BE2C (cell line): ENCODE data around the gene ADCY4.

ENCODE experiments used
- DNase-seq: peaks from one replicate; pipeline ENCODE4 v3.0.0-alpha.2; 2020
- H3K27me3 ChIP-seq: fragments of 250-450 bp; sonication (Bioruptor Pico); 2 replicates; pipeline ENCODE4 v1.5.1; 2020; ENCODE audit warnings: mild to moderate bottlenecking
- H3K36me3 ChIP-seq: fragments of 250-450 bp; sonication (Bioruptor Pico); 2 replicates; pipeline ENCODE4 v1.5.1; 2020; ENCODE audit warnings: mild to moderate bottlenecking
- H3K4me1 ChIP-seq: fragments of 250-450 bp; sonication (Bioruptor Pico); 2 replicates; pipeline ENCODE4 v1.5.1; 2020
- H3K4me3 ChIP-seq: 2 replicates; pipeline ENCODE4 v1.5.1; 2011; ENCODE audit warnings: low read depth, low read length
- H3K9me3 ChIP-seq: fragments of 250-450 bp; sonication (Bioruptor Pico); 2 replicates; pipeline ENCODE4 v1.5.1; 2020
- CTCF ChIP-seq: IDR thresholded peaks from 2 replicates; pipeline ENCODE4 v1.5.1; 2012; ENCODE audit warnings: mild to moderate bottlenecking, low read depth, low read length

Gene ADCY4

GRCh38 chr14:24368212-24368561 is 33.3 kb upstream of the ADCY4 start:
- no peak for DNase-seq
- Histone ChIP-seq H3K36me3 (peaks cover 2% of the 10 kb centered on the region; the same call in 1 of the 2 replicates), H3K4me3 (peak overlapping the region; percentile 85), H3K9me3 (no peaks in the 10 kb centered on the region), H3K4me1 (peaks cover 20% of the 10 kb centered on the region), H3K27me3 (no peaks in the 10 kb centered on the region)
- no peak for TF ChIP-seq CTCF

- peak; percentile 89 for DNase-seq
- Histone ChIP-seq H3K4me3 (peak within 1 kb of the TSS; percentile 85), H3K27me3 (no peaks in the 10 kb centered on the region), H3K4me1 (peaks cover 18% of the 10 kb centered on the region), H3K9me3 (no peaks in the 10 kb centered on the region), H3K36me3 (no peaks in the 10 kb centered on the region)
- no peak for TF ChIP-seq CTCF
Measured at GRCh38 chr14:24367514-24368211, 32.8 kb upstream of the ADCY4 start, which contains the start of gene NFATC4. NFATC4 (plus strand) TSS chr14:24368184; CDS start chr14:24368341, 157 bp downstream.

DNA sequence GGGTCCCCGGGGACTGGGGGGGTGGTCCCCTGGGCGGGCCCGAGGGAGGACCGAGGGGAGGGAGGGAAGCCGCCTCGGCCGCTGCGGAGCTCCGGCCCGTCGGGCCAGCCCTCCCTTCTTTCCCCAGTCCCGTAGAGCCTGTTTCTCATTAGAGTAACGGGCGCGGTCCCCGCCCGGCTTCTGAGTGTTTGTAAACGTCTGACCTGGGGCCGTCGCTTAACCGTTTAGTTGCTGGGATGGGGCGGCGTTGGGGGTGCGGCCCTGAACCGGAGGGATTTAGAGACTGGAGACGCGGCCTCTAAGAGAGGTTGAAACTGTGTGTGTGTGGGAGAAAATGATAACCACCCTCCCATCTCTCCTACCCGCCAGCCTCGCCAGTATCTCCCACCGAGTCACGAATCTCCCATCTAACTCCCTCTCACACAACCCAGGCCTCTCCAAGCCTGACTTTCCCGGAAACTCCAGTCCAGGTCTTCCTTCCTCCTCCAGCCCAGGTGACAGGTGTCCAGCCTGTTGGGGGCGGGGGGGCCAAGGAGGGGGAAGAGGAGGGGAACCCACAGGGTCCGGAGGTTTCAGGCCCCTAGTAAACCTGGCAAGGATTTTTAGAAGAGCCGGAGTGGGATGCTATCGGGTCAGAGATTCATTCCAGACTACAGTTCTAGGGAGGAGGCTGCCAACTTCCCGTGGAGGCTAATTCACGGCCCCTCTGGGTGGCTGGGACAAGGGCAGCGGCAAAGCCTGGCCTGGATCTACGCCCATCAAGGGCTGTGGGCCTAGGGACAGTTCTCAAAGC is 32.0 kb upstream of the ADCY4 start:
- TF ChIP-seq CTCF: no peak
- no peaks in the 10 kb centered on the region for H3K36me3 ChIP-seq
- H3K9me3 ChIP-seq: no peaks in the 10 kb centered on the region
- H3K27me3 ChIP-seq: no peaks in the 10 kb centered on the region
- peak overlapping the region; percentile 85 for H3K4me3 ChIP-seq
- H3K4me1 ChIP-seq: peaks cover 13% of the 10 kb centered on the region
- peak; percentile 96 for DNase-seq

DNA sequence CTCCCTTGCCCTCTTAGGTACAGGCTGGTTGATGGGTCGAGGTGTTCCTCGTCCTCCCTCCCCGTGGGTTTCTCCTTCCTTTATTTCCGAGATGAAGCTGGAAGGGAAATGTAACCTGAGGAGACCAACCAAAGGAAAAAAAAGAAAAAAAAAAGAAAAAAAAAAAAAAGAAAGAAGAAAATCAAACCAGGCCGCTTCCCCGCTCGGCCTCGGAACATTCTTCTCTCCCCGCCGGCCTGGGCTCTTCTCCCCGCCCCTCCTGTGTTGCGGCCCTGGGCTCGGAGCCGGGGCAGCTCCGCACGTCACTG is 31.5 kb upstream of the ADCY4 start:
- H3K9me3 ChIP-seq: no peaks in the 10 kb centered on the region
- H3K27me3 ChIP-seq: no peaks in the 10 kb centered on the region; the same call in 1 of the 2 replicates
- peaks cover 9% of the 10 kb centered on the region for H3K4me1 ChIP-seq
- peak overlapping the region; percentile 85 for H3K4me3 ChIP-seq
- TF ChIP-seq CTCF: no peak
- no peaks in the 10 kb centered on the region for H3K36me3 ChIP-seq
- DNase-seq: no peak

DNA sequence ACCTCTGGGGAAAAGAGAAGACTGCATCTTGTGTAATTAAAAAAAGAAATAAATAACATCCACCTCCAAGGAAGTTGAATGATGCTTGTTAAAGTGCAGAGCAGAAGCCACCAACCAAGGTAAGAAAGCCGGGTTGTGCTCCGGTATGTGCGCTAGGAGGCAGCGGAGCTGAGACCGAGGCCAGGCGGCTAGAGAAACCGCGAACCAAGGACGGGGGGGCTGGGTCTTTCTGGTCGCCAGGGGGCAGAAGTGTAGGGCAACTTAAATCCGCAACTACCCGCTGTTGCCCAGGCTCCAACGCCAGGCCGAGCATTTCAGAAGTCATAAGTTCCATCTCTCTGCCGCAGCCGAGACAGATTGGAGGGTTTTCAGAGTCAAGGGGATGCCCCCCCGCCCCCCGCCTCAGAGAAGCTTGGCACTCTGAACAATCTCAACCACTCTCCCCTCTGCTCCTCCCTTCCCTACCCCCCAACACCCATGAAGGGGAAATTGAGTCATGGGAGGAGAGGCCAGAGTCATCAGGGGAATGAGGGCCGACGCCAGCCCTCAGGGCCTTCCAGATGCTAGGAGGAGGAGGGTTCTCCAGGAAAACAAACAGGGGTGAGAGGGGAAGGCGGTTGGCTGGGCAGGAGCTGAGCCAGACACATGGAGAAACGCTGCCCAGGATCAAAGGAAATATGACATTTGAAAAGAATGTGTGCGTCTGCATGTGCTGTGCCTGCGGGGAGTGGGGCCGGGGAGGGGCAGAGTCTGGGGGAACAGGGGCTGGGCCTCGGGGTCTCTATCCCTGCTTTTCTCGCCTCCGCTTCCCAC is 30.9 kb upstream of the ADCY4 start:
- H3K4me1 ChIP-seq: peaks cover 6% of the 10 kb centered on the region; the same call in 1 of the 2 replicates
- peak; percentile 97 for TF ChIP-seq CTCF
- no peaks in the 10 kb centered on the region for H3K36me3 ChIP-seq
- H3K9me3 ChIP-seq: no peaks in the 10 kb centered on the region
- peak; percentile 92 for DNase-seq
- H3K4me3 ChIP-seq: peak overlapping the region; percentile 85
- H3K27me3 ChIP-seq: no peaks in the 10 kb centered on the region; the same call in 1 of the 2 replicates
